Vagina (tissue), 2 donors: ENCODE measurements around the gene CHODL.

Experiments used
- POLR2A ChIP-seq, 2 donors: fragments of 450-650 bp; IDR thresholded peaks; one replicate each; pipeline ENCODE4 v1.6.1; 2017; ENCODE audit warnings: antibody characterized with exemption in 2 of 2, mild to moderate bottlenecking in 2 of 2, moderate library complexity in 2 of 2
- TF ChIP-seq, protein P1 (sequence below), 3 experiments: fragments of 450-650 bp in 2 of 3; fragments of 200-600 bp in 1 of 3; sonication (generic) in 1 of 3; IDR thresholded peaks; one replicate each; pipeline ENCODE4 v1.5.1; 2017 to 2019; ENCODE audit warnings: antibody characterized with exemption in 3 of 3, mild to moderate bottlenecking in 2 of 3, moderate library complexity in 2 of 3

DNA sequence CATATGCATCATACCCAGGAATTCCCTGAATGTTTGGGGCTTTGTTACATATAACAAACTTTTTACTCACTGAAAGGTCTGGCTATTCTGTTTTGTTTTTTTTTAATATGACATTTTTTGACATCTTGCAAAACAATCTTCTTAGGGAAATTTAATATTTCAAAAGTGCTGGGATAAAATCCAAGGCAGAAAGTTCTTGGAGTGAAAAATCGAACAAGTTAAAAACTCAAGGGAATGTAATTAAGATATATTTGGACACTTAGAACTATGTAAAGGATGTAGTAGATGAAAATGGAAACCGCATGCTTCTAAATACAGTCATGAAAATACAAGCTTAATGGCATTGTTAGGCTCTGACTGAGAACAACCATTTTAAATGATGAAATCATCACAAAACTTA is 8.6 kb downstream of the CHODL start:
- TF ChIP-seq, protein P1, sequence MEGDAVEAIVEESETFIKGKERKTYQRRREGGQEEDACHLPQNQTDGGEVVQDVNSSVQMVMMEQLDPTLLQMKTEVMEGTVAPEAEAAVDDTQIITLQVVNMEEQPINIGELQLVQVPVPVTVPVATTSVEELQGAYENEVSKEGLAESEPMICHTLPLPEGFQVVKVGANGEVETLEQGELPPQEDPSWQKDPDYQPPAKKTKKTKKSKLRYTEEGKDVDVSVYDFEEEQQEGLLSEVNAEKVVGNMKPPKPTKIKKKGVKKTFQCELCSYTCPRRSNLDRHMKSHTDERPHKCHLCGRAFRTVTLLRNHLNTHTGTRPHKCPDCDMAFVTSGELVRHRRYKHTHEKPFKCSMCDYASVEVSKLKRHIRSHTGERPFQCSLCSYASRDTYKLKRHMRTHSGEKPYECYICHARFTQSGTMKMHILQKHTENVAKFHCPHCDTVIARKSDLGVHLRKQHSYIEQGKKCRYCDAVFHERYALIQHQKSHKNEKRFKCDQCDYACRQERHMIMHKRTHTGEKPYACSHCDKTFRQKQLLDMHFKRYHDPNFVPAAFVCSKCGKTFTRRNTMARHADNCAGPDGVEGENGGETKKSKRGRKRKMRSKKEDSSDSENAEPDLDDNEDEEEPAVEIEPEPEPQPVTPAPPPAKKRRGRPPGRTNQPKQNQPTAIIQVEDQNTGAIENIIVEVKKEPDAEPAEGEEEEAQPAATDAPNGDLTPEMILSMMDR (IDR thresholded peaks at IDR 0.05): no peak
- no peak for TF ChIP-seq POLR2A (IDR thresholded peaks at IDR 0.05)
